Progenitor cell of endocrine pancreas (in vitro differentiated cells): Measurements from ENCODE around the gene RNPEP. TPM values are rescaled to one million over a fixed set of nuclear protein-coding genes. Genes with fewer than 3 reads are reported as not detected.

ENCODE experiments used
- microRNA-seq: library from miRNA; unstranded; fragments of <30 nt; microRNA quantifications from one replicate; pipeline ENCODE4 v1.1.0, GENCODE V29; 2020; ENCODE audit warnings: borderline number of aligned reads; ENCODE audit not compliant: unreplicated experiment
- total RNA-seq: library from RNA; stranded (reverse); gene quantifications from 2 replicates; pipeline ENCODE4 v1.2.1, GENCODE V29; 2021

RNPEP gene
- total RNA-seq, 1 donor from 2014 or later, result 59.5 TPM

Small RNAs within 50 kb of the gene (microRNA-seq; reads per million reads assigned to microRNA genes)
- not detected for gene MIR6740

Other genes with a start within 250 kb of the RNPEP start
- 94.9 and 99.8 TPM in 2 replicates for gene IPO9, start 153.5 kb upstream of the RNPEP start, total RNA-seq
- gene SHISA4, start 93.8 kb upstream of the RNPEP start, total RNA-seq, result 6.6 and 7.4 TPM in 2 replicates
- 0.41 and 0.62 TPM in 2 replicates for gene LMOD1, start 36.1 kb upstream of the RNPEP start, total RNA-seq
- gene TIMM17A, start 27.1 kb upstream of the RNPEP start, total RNA-seq, result 43.5 and 49.5 TPM in 2 replicates
- gene ELF3, start 27.9 kb downstream of the RNPEP start, total RNA-seq, result 71.9 and 74.3 TPM in 2 replicates
- 0.04 TPM in 1 of 2 replicates, not detected in the other for gene GPR37L1, start 140.3 kb downstream of the RNPEP start, total RNA-seq
- gene ARL8A, start 162.1 kb downstream of the RNPEP start, total RNA-seq, result 43.7 and 57.2 TPM in 2 replicates
- gene PTPN7, start 178.0 kb downstream of the RNPEP start, total RNA-seq, result not detected in 2 replicates
- gene LGR6, start 211.2 kb downstream of the RNPEP start, total RNA-seq, result 0.47 and 0.50 TPM in 2 replicates